ENCODE measurements around the gene DEF6.
A peak's percentile ranks its signal among the peaks of the same experiment; 100 is the strongest.

Gene DEF6

GRCh38 chr6:35319346-35320030, 21.9 kb downstream of the DEF6 start:
- no peaks in the 10 kb centered on the region for H3K9me3 ChIP-seq (ENCODE audit: insufficient read depth, low read length)
- H3K27ac ChIP-seq (ENCODE audit: low read length), result no peak overlapping the region
- no peaks in the 10 kb centered on the region for H3K36me3 ChIP-seq (replicated peaks; ENCODE audit: low read depth, low read length)
- H4K20me1 ChIP-seq (ENCODE audit: insufficient read depth, low read length), result no peaks in the 10 kb centered on the region
- TF ChIP-seq CTCF (IDR thresholded peaks at IDR 0.05; ENCODE audit: low read depth, low read length) (no peak), EZH2phosphoT487 (IDR thresholded peaks at IDR 0.05; ENCODE audit: low read depth) (no peak)
- peaks cover 4% of the 10 kb centered on the region for H3K4me1 ChIP-seq (ENCODE audit: low read length)
- no peak overlapping the region for H3K4me3 ChIP-seq (ENCODE audit: low read length)
- no peaks in the 10 kb centered on the region for H3K79me2 ChIP-seq (ENCODE audit: low read length)
- H3K27me3 ChIP-seq (ENCODE audit: low read depth, low read length), result no peaks in the 10 kb centered on the region
- H3K9ac ChIP-seq (ENCODE audit: low read length), result no peak overlapping the region
- no peak overlapping the region for H2AFZ ChIP-seq (ENCODE audit: low read depth, low read length)
- H3K4me2 ChIP-seq (ENCODE audit: low read length), result no peak overlapping the region

- TF ChIP-seq EZH2phosphoT487 (IDR thresholded peaks at IDR 0.05; ENCODE audit: low read depth) (no peak), CTCF (IDR thresholded peaks at IDR 0.05; ENCODE audit: low read depth, low read length) (no peak)
- H3K4me2 ChIP-seq (ENCODE audit: low read length), result no peak overlapping the region
- H3K27me3 ChIP-seq (ENCODE audit: low read depth, low read length), result no peaks in the 10 kb centered on the region
- no peak overlapping the region for H3K9ac ChIP-seq (ENCODE audit: low read length)
- H3K4me1 ChIP-seq (ENCODE audit: low read length), result peaks cover 4% of the 10 kb centered on the region
- H3K4me3 ChIP-seq (ENCODE audit: low read length), result no peak overlapping the region
- no peaks in the 10 kb centered on the region for H3K79me2 ChIP-seq (ENCODE audit: low read length)
- H2AFZ ChIP-seq (ENCODE audit: low read depth, low read length), result no peak overlapping the region
- no peaks in the 10 kb centered on the region for H4K20me1 ChIP-seq (ENCODE audit: insufficient read depth, low read length)
- H3K36me3 ChIP-seq (replicated peaks; ENCODE audit: low read depth, low read length), result no peaks in the 10 kb centered on the region
- H3K9me3 ChIP-seq (ENCODE audit: insufficient read depth, low read length), result no peaks in the 10 kb centered on the region
- no peak overlapping the region for H3K27ac ChIP-seq (ENCODE audit: low read length)
Measured at GRCh38 chr6:35320031-35320410, 22.4 kb downstream of the DEF6 start.

- H3K79me2 ChIP-seq (ENCODE audit: low read length), result no peaks in the 10 kb centered on the region
- no peaks in the 10 kb centered on the region for H4K20me1 ChIP-seq (ENCODE audit: insufficient read depth, low read length)
- H3K4me1 ChIP-seq (ENCODE audit: low read length), result peaks cover 4% of the 10 kb centered on the region
- H3K27ac ChIP-seq (ENCODE audit: low read length), result no peak overlapping the region
- H3K4me3 ChIP-seq (ENCODE audit: low read length), result no peak overlapping the region
- no peaks in the 10 kb centered on the region for H3K36me3 ChIP-seq (replicated peaks; ENCODE audit: low read depth, low read length)
- H3K27me3 ChIP-seq (ENCODE audit: low read depth, low read length), result no peaks in the 10 kb centered on the region
- no peak overlapping the region for H2AFZ ChIP-seq (ENCODE audit: low read depth, low read length)
- no peak overlapping the region for H3K9ac ChIP-seq (ENCODE audit: low read length)
- H3K9me3 ChIP-seq (ENCODE audit: insufficient read depth, low read length), result no peaks in the 10 kb centered on the region
- no peak for TF ChIP-seq EZH2phosphoT487 (IDR thresholded peaks at IDR 0.05; ENCODE audit: low read depth)
- TF ChIP-seq CTCF (IDR thresholded peaks at IDR 0.05; ENCODE audit: low read depth, low read length), result no peak
- no peak overlapping the region for H3K4me2 ChIP-seq (ENCODE audit: low read length)
Measured at GRCh38 chr6:35321091-35321490, 23.5 kb downstream of the DEF6 start.

- no peaks in the 10 kb centered on the region for H3K27me3 ChIP-seq (ENCODE audit: low read depth, low read length)
- no peak overlapping the region for H3K27ac ChIP-seq (ENCODE audit: low read length)
- H2AFZ ChIP-seq (ENCODE audit: low read depth, low read length), result 0 out of 2 replicates have a peak overlapping the region, but pooled peaks have one; percentile 78
- H3K4me1 ChIP-seq (ENCODE audit: low read length), result peaks cover 3% of the 10 kb centered on the region
- H4K20me1 ChIP-seq (ENCODE audit: insufficient read depth, low read length), result no peaks in the 10 kb centered on the region
- H3K79me2 ChIP-seq (ENCODE audit: low read length), result no peaks in the 10 kb centered on the region
- H3K4me3 ChIP-seq (ENCODE audit: low read length), result no peak overlapping the region
- TF ChIP-seq CTCF (IDR thresholded peaks at IDR 0.05; ENCODE audit: low read depth, low read length) (peak; percentile 63), EZH2phosphoT487 (IDR thresholded peaks at IDR 0.05; ENCODE audit: low read depth) (no peak)
- no peaks in the 10 kb centered on the region for H3K36me3 ChIP-seq (replicated peaks; ENCODE audit: low read depth, low read length)
- H3K9ac ChIP-seq (ENCODE audit: low read length), result no peak overlapping the region
- H3K4me2 ChIP-seq (ENCODE audit: low read length), result peak overlapping the region; percentile 33; the same call in 1 of the 2 replicates
- H3K9me3 ChIP-seq (ENCODE audit: insufficient read depth, low read length), result no peaks in the 10 kb centered on the region
Measured at GRCh38 chr6:35327349-35328027, 29.9 kb downstream of the DEF6 start.
